Aorta (tissue), 5 donors: ENCODE measurements around the gene PIWIL4. TPM values are rescaled to one million over a fixed set of nuclear protein-coding genes. Genes with fewer than 3 reads are reported as not detected.
A peak's percentile ranks its signal among the peaks of the same experiment; 100 is the strongest.

Experiments
- ATAC-seq: fragments of 200-7000 bp; cut with Tn5 transposase; one replicate; pipeline ENCODE4 v1.9.1; 2022; ENCODE audit warnings: moderate library complexity; ENCODE audit not compliant: low FRiP score
- DNase-seq, 2 donors: peaks; one replicate each; pipeline ENCODE4 v3.0.0-alpha.2; 2020
- H3K27ac ChIP-seq, 2 donors: one replicate each; pipeline ENCODE4 v1.5.1; 2013; ENCODE audit warnings: low read length in 2 of 2, mild to moderate bottlenecking in 2 of 2, moderate library complexity in 2 of 2, control low read depth in 1 of 2, inconsistent platforms in 1 of 2, low read depth in 1 of 2
- H3K27me3 ChIP-seq, 2 donors: one replicate each; pipeline ENCODE4 v1.6.1; 2013; ENCODE audit warnings: control low read depth in 1 of 2, low read length in 1 of 2, mild to moderate bottlenecking in 1 of 2, moderate library complexity in 1 of 2; ENCODE audit not compliant: insufficient read depth in 2 of 2, control insufficient read depth in 1 of 2
- H3K36me3 ChIP-seq, 2 donors: one replicate each; pipeline ENCODE4 v1.6.1; 2013; ENCODE audit warnings: control low read depth in 1 of 2, low read length in 1 of 2, mild to moderate bottlenecking in 1 of 2; ENCODE audit not compliant: insufficient read depth in 2 of 2, control insufficient read depth in 1 of 2
- H3K4me1 ChIP-seq, 2 donors: one replicate each; pipeline ENCODE4 v1.6.1; 2013; ENCODE audit warnings: low read length in 2 of 2, control low read depth in 1 of 2, mild to moderate bottlenecking in 1 of 2, moderate library complexity in 1 of 2; ENCODE audit not compliant: insufficient read depth in 2 of 2, control insufficient read depth in 1 of 2
- H3K4me3 ChIP-seq, 2 donors: one replicate each; pipeline ENCODE4 v1.5.1; 2013; ENCODE audit warnings: low read length in 2 of 2, control low read depth in 1 of 2, mild to moderate bottlenecking in 1 of 2
- H3K9me3 ChIP-seq: one replicate; pipeline ENCODE4 v1.6.1; 2013; ENCODE audit warnings: mild to moderate bottlenecking, low read length; ENCODE audit not compliant: control insufficient read depth
- WGBS, 2 donors: extraction: QIAGEN DNeasy Blood & Tissue Kit; methylation state at CpG; one replicate each; pipeline ENCODE4 v1.1.7; 2013; 5-methylcytosine and 5-hydroxymethylcytosine counted together
- intact Hi-C, 2 donors: fragments of 100-400 bp; cut with DNase I; formaldehyde crosslinking; loops; one replicate each; pipeline versions ENCODE4 v1.14.2 to v1.15.0; 2022
- long read RNA-seq, 2 donors: library from polyadenylated mRNA; unstranded; transcript quantifications; one replicate each; pipeline ENCODE4 v2.0.0, GENCODE V29; 2020 to 2021
- polyA plus RNA-seq, 2 donors: library from polyadenylated mRNA; stranded (reverse); fragments of 200-250 nt; gene quantifications; one replicate each; pipeline ENCODE4 v1.2.3, GENCODE V29; 2013
- total RNA-seq, 2 donors: library from RNA; stranded (reverse); fragmentation: NEBNext Ultra II Directional; extraction: Animal tissue kit (Norgen Biotek cat#: 25700); gene quantifications; one replicate each; pipeline ENCODE4 v1.2.1, GENCODE V29; 2021
- donor health status: healthy with polysubstance abuse.
- donor health status: Bipolar disorder and iron deficiency.
- donor health status: DM: no; HTN: no; CAD: no.
- donor health status: DM: no; HTN: no; CAD: no.
- donor health status: DM: yes; HTN: yes; CAD: no.

PIWIL4 gene
- total RNA-seq = 1 to 10 TPM; 5.6 to 5.9 TPM
- polyA plus RNA-seq = 10 to 100 TPM in 1 of 2 donors, 1 to 10 TPM in 1; 2.8 to 12.9 TPM
- long read RNA-seq, donor 1, partial matches to known transcripts = 1 of 6 reads
- long read RNA-seq, donor 1, other reads (novel, unspliced or antisense) = 5 of 6 reads
- long read RNA-seq, donor 2, partial matches to known transcripts = 2 of 8 reads
- long read RNA-seq, donor 2, other reads (novel, unspliced or antisense) = 5 of 8 reads

DNA sequence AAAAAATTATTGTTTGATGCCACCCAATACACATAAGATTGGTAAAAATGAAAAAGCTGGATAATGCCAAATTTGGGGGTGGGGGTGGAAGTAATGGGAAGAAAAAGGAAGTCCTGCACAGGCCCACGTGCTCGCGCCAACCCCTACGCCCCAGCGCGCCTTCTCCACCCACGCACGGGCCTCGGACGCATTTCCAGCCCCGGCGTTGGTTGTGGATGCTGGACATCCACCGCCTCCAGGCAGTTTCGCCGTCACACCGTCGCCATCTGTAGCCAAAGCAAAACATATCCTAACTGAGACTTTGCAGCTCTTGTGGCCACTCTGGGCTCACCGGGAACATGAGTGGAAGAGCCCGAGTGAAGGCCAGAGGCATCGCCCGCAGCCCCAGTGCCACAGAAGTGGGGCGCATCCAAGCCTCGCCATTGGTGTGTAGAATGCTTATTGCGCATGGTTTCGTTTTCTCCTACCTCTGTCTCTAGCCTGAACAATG is at the start of gene PIWIL4:
Gene PIWIL4, plus strand, starts transcription at position 188 of the 490 bp plus-strand sequence. Its CDS starts 151 bp downstream, at position 339.
- Histone ChIP-seq H3K4me3 (no peak within 1 kb of the TSS), H3K4me1 (peaks cover 0 to 5% of the 10 kb centered on the region in 2 donors), H3K9me3 (no peaks in the 10 kb centered on the region), H3K27ac (no peak within 1 kb of the TSS), H3K27me3 (no peaks in the 10 kb centered on the region), H3K36me3 (no peaks in the 10 kb centered on the region)
- 96 to 97% methylated on average over 25 of the region's 25 CpGs for WGBS, 2 donors
- DNase-seq (no peak), ATAC-seq (no peak)
- intact Hi-C loops = no loop called here

DNA sequence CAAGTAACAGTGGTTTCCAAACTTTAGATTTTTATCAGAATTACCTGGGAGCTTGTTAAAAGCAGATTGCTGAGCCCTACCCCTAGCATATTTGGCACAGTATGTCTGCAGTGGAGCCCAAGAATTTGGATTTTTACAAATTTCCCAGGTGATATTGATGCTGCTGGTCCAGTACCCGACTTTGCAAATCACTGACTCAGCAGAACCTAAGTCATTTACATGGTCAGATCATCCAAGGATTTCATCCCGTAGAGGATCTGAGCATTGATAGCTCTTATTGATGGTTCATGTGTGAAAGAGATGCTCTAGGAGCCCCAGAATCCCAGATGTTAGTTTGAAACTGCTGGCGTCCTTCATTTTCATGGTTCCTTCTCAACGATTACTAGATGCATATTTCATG is 48.9 kb upstream of the PIWIL4 start:
- DNase-seq = no peak
- H3K4me3 ChIP-seq = no peak overlapping the region
- no peak for ATAC-seq
- H3K27ac ChIP-seq = no peak overlapping the region
- WGBS, 2 donors = 66 to 69% methylated on average over 4 of the region's 4 CpGs
- H3K9me3 ChIP-seq = no peaks in the 10 kb centered on the region
- no peaks in the 10 kb centered on the region for H3K27me3 ChIP-seq
- intact Hi-C loops = loop anchor here (2.0 to 5.0 kb wide), 2 partner anchors 44 to 45 kb away; no protein-coding TSS in a partner anchor
- no peaks in the 10 kb centered on the region for H3K36me3 ChIP-seq
- no peaks in the 10 kb centered on the region for H3K4me1 ChIP-seq

- Histone ChIP-seq H3K4me1 (no peaks in the 10 kb centered on the region), H3K27ac (no peak overlapping the region), H3K36me3 (no peaks in the 10 kb centered on the region), H3K4me3 (no peak overlapping the region), H3K27me3 (no peaks in the 10 kb centered on the region), H3K9me3 (no peaks in the 10 kb centered on the region)
- ATAC-seq (no peak), DNase-seq (no peak)
- 1 to 4% methylated on average over 5 of the region's 5 CpGs for WGBS, 2 donors
- intact Hi-C loops = loop anchor here (2.0 to 5.0 kb wide), 3 partner anchors 43 to 83 kb away; no protein-coding TSS in a partner anchor
These were observed 47.6 kb upstream of the PIWIL4 start for GRCh38 chr11:94519478-94520084.

- intact Hi-C loops = loop anchor here in 1 of 2 donors (5.0 kb wide), 1 partner anchor 81 kb away; no protein-coding TSS in a partner anchor
- H3K36me3 ChIP-seq = no peaks in the 10 kb centered on the region
- H3K27me3 ChIP-seq = no peaks in the 10 kb centered on the region
- peaks cover 3 to 5% of the 10 kb centered on the region in 2 donors for H3K4me1 ChIP-seq
- H3K27ac ChIP-seq = no peak overlapping the region
- no peaks in the 10 kb centered on the region for H3K9me3 ChIP-seq
- 43 to 48% methylated on average over 5 of the region's 5 CpGs for WGBS, 2 donors
- DNase-seq (no peak), ATAC-seq (peak; percentile 66)
- H3K4me3 ChIP-seq = no peak overlapping the region
These were observed 45.5 kb upstream of the PIWIL4 start for GRCh38 chr11:94521684-94522083.

GRCh38 chr11:94524341-94524740 is 42.8 kb upstream of the PIWIL4 start:
- Histone ChIP-seq H3K4me3 (no peak overlapping the region), H3K27me3 (no peaks in the 10 kb centered on the region), H3K36me3 (no peaks in the 10 kb centered on the region), H3K27ac (no peak overlapping the region), H3K4me1 (peaks cover 3 to 10% of the 10 kb centered on the region in 2 donors), H3K9me3 (no peaks in the 10 kb centered on the region)
- 94 to 96% methylated on average over 1 of the region's 1 CpG for WGBS, 2 donors
- intact Hi-C loops = loop anchor here in 1 of 2 donors (5.0 kb wide), 1 partner anchor 78 kb away; no protein-coding TSS in a partner anchor
- no peak for DNase-seq
- no peak for ATAC-seq

GRCh38 chr11:94525546-94526324 is 41.4 kb upstream of the PIWIL4 start:
- Histone ChIP-seq H3K36me3 (no peaks in the 10 kb centered on the region), H3K4me3 (no peak overlapping the region), H3K27me3 (no peaks in the 10 kb centered on the region), H3K27ac (no peak overlapping the region), H3K9me3 (peaks cover 1% of the 10 kb centered on the region), H3K4me1 (peaks cover 3 to 10% of the 10 kb centered on the region in 2 donors)
- intact Hi-C loops = no loop called here
- ATAC-seq (no peak), DNase-seq (peak; percentile 82 to 92)
- WGBS, 2 donors = 21 to 29% methylated on average over 5 of the region's 5 CpGs

- peaks cover 3 to 10% of the 10 kb centered on the region in 2 donors for H3K4me1 ChIP-seq
- H3K36me3 ChIP-seq = no peaks in the 10 kb centered on the region
- H3K27me3 ChIP-seq = no peaks in the 10 kb centered on the region
- no peak overlapping the region for H3K4me3 ChIP-seq
- ATAC-seq = no peak
- H3K27ac ChIP-seq = no peak overlapping the region
- 42 to 51% methylated on average over 4 of the region's 4 CpGs for WGBS, 2 donors
- intact Hi-C loops = no loop called here
- H3K9me3 ChIP-seq = peaks cover 1% of the 10 kb centered on the region
- DNase-seq = no peak
These were observed 40.3 kb upstream of the PIWIL4 start for GRCh38 chr11:94526645-94527438.

GRCh38 chr11:94528551-94528950 is 38.6 kb upstream of the PIWIL4 start:
- H3K27me3 ChIP-seq = no peaks in the 10 kb centered on the region
- no peak for DNase-seq
- H3K27ac ChIP-seq = no peak overlapping the region
- no peak for ATAC-seq
- intact Hi-C loops = no loop called here
- H3K4me3 ChIP-seq = no peak overlapping the region
- H3K4me1 ChIP-seq = peaks cover 3 to 10% of the 10 kb centered on the region in 2 donors
- H3K9me3 ChIP-seq = peaks cover 1% of the 10 kb centered on the region
- no peaks in the 10 kb centered on the region for H3K36me3 ChIP-seq
